Measurements from ENCODE around the gene GPR153.

Gene GPR153

GRCh38 chr1:6254691-6255090 lies 6.2 kb downstream of the GPR153 start:
- H3K27me3 ChIP-seq (ENCODE audit: control insufficient read depth in 1 of 2, insufficient read depth in 2 of 2, low read length in 2 of 2) = peaks cover 0 to 12% of the 10 kb centered on the region in 2 donors
- H3K4me3 ChIP-seq (ENCODE audit: low read depth in 1 of 2, low read length in 2 of 2) = no peak overlapping the region
- no peaks in the 10 kb centered on the region for H3K9me3 ChIP-seq (ENCODE audit: low read length)
- no peak overlapping the region for H3K27ac ChIP-seq (ENCODE audit: low read depth, low read length)
- no peaks in the 10 kb centered on the region for H3K36me3 ChIP-seq (ENCODE audit: insufficient read depth, low read length)
- no peak overlapping the region for H3K9ac ChIP-seq (ENCODE audit: low read length)
- H3K4me1 ChIP-seq (ENCODE audit: insufficient read depth, low read length) = no peaks in the 10 kb centered on the region

- no peak overlapping the region for H3K27ac ChIP-seq (ENCODE audit: low read depth, low read length)
- H3K9ac ChIP-seq (ENCODE audit: low read length) = no peak overlapping the region
- H3K4me3 ChIP-seq (ENCODE audit: low read depth in 1 of 2, low read length in 2 of 2) = no peak overlapping the region
- no peaks in the 10 kb centered on the region for H3K36me3 ChIP-seq (ENCODE audit: insufficient read depth, low read length)
- H3K27me3 ChIP-seq (ENCODE audit: control insufficient read depth in 1 of 2, insufficient read depth in 2 of 2, low read length in 2 of 2) = peaks cover 5 to 21% of the 10 kb centered on the region in 2 donors
- no peaks in the 10 kb centered on the region for H3K4me1 ChIP-seq (ENCODE audit: insufficient read depth, low read length)
- H3K9me3 ChIP-seq (ENCODE audit: low read length) = no peaks in the 10 kb centered on the region
These were observed 7.5 kb downstream of the GPR153 start for GRCh38 chr1:6253380-6253779.

DNA sequence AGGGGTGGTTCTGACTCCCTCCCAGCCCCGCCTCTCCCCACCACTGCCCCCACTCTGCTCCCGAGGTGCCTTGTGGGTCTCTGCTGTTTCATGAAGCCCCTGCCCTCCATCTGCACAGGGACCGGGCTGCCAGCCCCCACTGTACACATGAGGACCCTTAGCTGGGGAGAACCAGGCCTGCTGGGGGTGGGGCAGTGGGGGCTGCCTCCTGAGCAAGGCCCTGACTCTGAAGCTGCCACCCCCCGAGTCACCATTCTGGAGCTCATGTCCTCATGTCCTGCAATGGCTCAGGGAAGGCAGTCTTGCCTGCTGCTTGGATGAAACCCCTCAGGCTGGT lies 8.6 kb downstream of the GPR153 start:
- Histone ChIP-seq H3K36me3 (ENCODE audit: insufficient read depth, low read length) (no peaks in the 10 kb centered on the region), H3K4me3 (ENCODE audit: low read depth in 1 of 2, low read length in 2 of 2) (no peak overlapping the region), H3K9ac (ENCODE audit: low read length) (no peak overlapping the region), H3K27ac (ENCODE audit: low read depth, low read length) (no peak overlapping the region), H3K4me1 (ENCODE audit: insufficient read depth, low read length) (no peaks in the 10 kb centered on the region), H3K27me3 (ENCODE audit: control insufficient read depth in 1 of 2, insufficient read depth in 2 of 2, low read length in 2 of 2) (peaks cover 5 to 31% of the 10 kb centered on the region in 2 donors), H3K9me3 (ENCODE audit: low read length) (no peaks in the 10 kb centered on the region)

- Histone ChIP-seq H3K36me3 (ENCODE audit: insufficient read depth, low read length) (no peaks in the 10 kb centered on the region), H3K9me3 (ENCODE audit: low read length) (no peaks in the 10 kb centered on the region), H3K4me1 (ENCODE audit: insufficient read depth, low read length) (no peaks in the 10 kb centered on the region), H3K27ac (ENCODE audit: low read depth, low read length) (no peak overlapping the region), H3K27me3 (ENCODE audit: control insufficient read depth in 1 of 2, insufficient read depth in 2 of 2, low read length in 2 of 2) (peaks cover 5 to 36% of the 10 kb centered on the region in 2 donors), H3K4me3 (ENCODE audit: low read depth in 1 of 2, low read length in 2 of 2) (no peak overlapping the region), H3K9ac (ENCODE audit: low read length) (no peak overlapping the region)
These were observed 9.1 kb downstream of the GPR153 start for GRCh38 chr1:6251681-6252373.

GRCh38 chr1:6251233-6251632 lies 9.7 kb downstream of the GPR153 start:
- no peaks in the 10 kb centered on the region for H3K4me1 ChIP-seq (ENCODE audit: insufficient read depth, low read length)
- peaks cover 8 to 42% of the 10 kb centered on the region in 2 donors for H3K27me3 ChIP-seq (ENCODE audit: control insufficient read depth in 1 of 2, insufficient read depth in 2 of 2, low read length in 2 of 2)
- H3K36me3 ChIP-seq (ENCODE audit: insufficient read depth, low read length) = no peaks in the 10 kb centered on the region
- no peak overlapping the region for H3K9ac ChIP-seq (ENCODE audit: low read length)
- H3K4me3 ChIP-seq (ENCODE audit: low read depth in 1 of 2, low read length in 2 of 2) = no peak overlapping the region
- no peak overlapping the region for H3K27ac ChIP-seq (ENCODE audit: low read depth, low read length)
- no peaks in the 10 kb centered on the region for H3K9me3 ChIP-seq (ENCODE audit: low read length)

- Histone ChIP-seq H3K27me3 (ENCODE audit: control insufficient read depth in 1 of 2, insufficient read depth in 2 of 2, low read length in 2 of 2) (peaks cover 14 to 54% of the 10 kb centered on the region in 2 donors), H3K9me3 (ENCODE audit: low read length) (no peaks in the 10 kb centered on the region), H3K9ac (ENCODE audit: low read length) (no peak overlapping the region), H3K36me3 (ENCODE audit: insufficient read depth, low read length) (no peaks in the 10 kb centered on the region), H3K27ac (ENCODE audit: low read depth, low read length) (no peak overlapping the region), H3K4me3 (ENCODE audit: low read depth in 1 of 2, low read length in 2 of 2) (no peak overlapping the region), H3K4me1 (ENCODE audit: insufficient read depth, low read length) (no peaks in the 10 kb centered on the region)
These were observed 10.9 kb downstream of the GPR153 start for GRCh38 chr1:6249739-6250689.

GRCh38 chr1:6248932-6249738 lies 11.8 kb downstream of the GPR153 start:
- Histone ChIP-seq H3K9ac (ENCODE audit: low read length) (no peak overlapping the region), H3K27me3 (ENCODE audit: control insufficient read depth in 1 of 2, insufficient read depth in 2 of 2, low read length in 2 of 2) (peaks cover 14 to 61% of the 10 kb centered on the region in 2 donors), H3K4me1 (ENCODE audit: insufficient read depth, low read length) (no peaks in the 10 kb centered on the region), H3K27ac (ENCODE audit: low read depth, low read length) (no peak overlapping the region), H3K4me3 (ENCODE audit: low read depth in 1 of 2, low read length in 2 of 2) (no peak overlapping the region), H3K9me3 (ENCODE audit: low read length) (no peaks in the 10 kb centered on the region), H3K36me3 (ENCODE audit: insufficient read depth, low read length) (no peaks in the 10 kb centered on the region)

DNA sequence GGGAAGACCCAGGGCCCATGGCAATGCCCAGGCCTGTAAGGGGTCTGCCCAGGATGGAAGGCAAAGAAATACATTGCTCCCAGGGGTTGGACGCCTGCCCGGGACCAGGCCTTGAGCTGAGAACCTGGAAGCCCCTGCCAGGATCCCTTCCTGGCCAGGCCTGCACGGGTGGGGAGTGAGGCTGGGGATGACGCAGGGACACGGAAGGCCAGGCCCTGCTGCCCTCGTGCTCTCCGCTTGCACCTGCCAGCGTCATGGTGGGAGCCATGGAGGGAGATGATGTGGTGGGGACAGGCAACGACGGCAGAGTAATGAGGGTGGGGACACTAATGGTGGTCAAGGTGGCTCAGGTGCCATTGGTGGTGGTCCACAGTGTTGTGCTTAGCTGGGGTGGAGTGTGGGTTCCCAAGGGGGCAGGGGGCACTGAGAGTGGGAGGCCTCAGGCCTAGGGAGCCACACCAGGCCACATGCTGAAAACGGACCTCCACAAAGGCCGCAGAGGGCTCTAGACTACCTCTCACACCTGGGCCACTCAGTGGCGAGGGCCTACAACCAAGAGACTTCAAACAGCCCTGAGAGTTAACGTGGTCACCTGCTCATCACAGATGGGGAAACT lies 12.6 kb downstream of the GPR153 start:
- no peak overlapping the region for H3K27ac ChIP-seq (ENCODE audit: low read depth, low read length)
- no peaks in the 10 kb centered on the region for H3K36me3 ChIP-seq (ENCODE audit: insufficient read depth, low read length)
- H3K4me3 ChIP-seq (ENCODE audit: low read depth in 1 of 2, low read length in 2 of 2) = no peak overlapping the region
- no peak overlapping the region for H3K9ac ChIP-seq (ENCODE audit: low read length)
- H3K4me1 ChIP-seq (ENCODE audit: insufficient read depth, low read length) = no peaks in the 10 kb centered on the region
- peaks cover 19 to 69% of the 10 kb centered on the region in 2 donors for H3K27me3 ChIP-seq (ENCODE audit: control insufficient read depth in 1 of 2, insufficient read depth in 2 of 2, low read length in 2 of 2)
- no peaks in the 10 kb centered on the region for H3K9me3 ChIP-seq (ENCODE audit: low read length)

- H3K4me3 ChIP-seq (ENCODE audit: low read depth in 1 of 2, low read length in 2 of 2) = no peak overlapping the region
- no peaks in the 10 kb centered on the region for H3K36me3 ChIP-seq (ENCODE audit: insufficient read depth, low read length)
- H3K27ac ChIP-seq (ENCODE audit: low read depth, low read length) = no peak overlapping the region
- H3K9me3 ChIP-seq (ENCODE audit: low read length) = no peaks in the 10 kb centered on the region
- no peak overlapping the region for H3K9ac ChIP-seq (ENCODE audit: low read length)
- H3K4me1 ChIP-seq (ENCODE audit: insufficient read depth, low read length) = no peaks in the 10 kb centered on the region
- peaks cover 25 to 75% of the 10 kb centered on the region in 2 donors for H3K27me3 ChIP-seq (ENCODE audit: control insufficient read depth in 1 of 2, insufficient read depth in 2 of 2, low read length in 2 of 2)
These were observed 13.2 kb downstream of the GPR153 start for GRCh38 chr1:6247651-6248050.

GRCh38 chr1:6246497-6247467 lies 14.1 kb downstream of the GPR153 start:
- H3K27ac ChIP-seq (ENCODE audit: low read depth, low read length) = no peak overlapping the region
- H3K27me3 ChIP-seq (ENCODE audit: control insufficient read depth in 1 of 2, insufficient read depth in 2 of 2, low read length in 2 of 2) = peaks cover 27 to 74% of the 10 kb centered on the region in 2 donors
- no peak overlapping the region for H3K4me3 ChIP-seq (ENCODE audit: low read depth in 1 of 2, low read length in 2 of 2)

More at GRCh38 chr1:6246497-6247467, 14.1 kb downstream of the GPR153 start:
- Histone ChIP-seq H3K4me1 (ENCODE audit: insufficient read depth, low read length) (no peaks in the 10 kb centered on the region), H3K36me3 (ENCODE audit: insufficient read depth, low read length) (no peaks in the 10 kb centered on the region), H3K9me3 (ENCODE audit: low read length) (no peaks in the 10 kb centered on the region), H3K9ac (ENCODE audit: low read length) (no peak overlapping the region)
